ENCODE data around the gene TNFSF15.

TNFSF15 gene

GRCh38 chr9:114824110-114824509 lies 18.3 kb upstream of the TNFSF15 start:
- no peak for DNase-seq

- no peak for DNase-seq
Observed at GRCh38 chr9:114823441-114823840, 17.6 kb upstream of the TNFSF15 start.

- DNase-seq: no peak
Observed at GRCh38 chr9:114822708-114823107, 16.9 kb upstream of the TNFSF15 start.

GRCh38 chr9:114820776-114821501 lies 15.1 kb upstream of the TNFSF15 start:
- no peak for DNase-seq

GRCh38 chr9:114818178-114818577 lies 12.3 kb upstream of the TNFSF15 start:
- no peak for DNase-seq

- DNase-seq: no peak
Observed at GRCh38 chr9:114813717-114814418, 8.0 kb upstream of the TNFSF15 start.

GRCh38 chr9:114811966-114812636 lies 6.3 kb upstream of the TNFSF15 start:
- no peak for DNase-seq

- no peak for DNase-seq
Observed at GRCh38 chr9:114811301-114811700, 5.5 kb upstream of the TNFSF15 start.

- no peak for DNase-seq
Observed at GRCh38 chr9:114810614-114811013, 4.8 kb upstream of the TNFSF15 start.

GRCh38 chr9:114806526-114806900 lies 674 bp upstream of the TNFSF15 start:
- no peak for DNase-seq

GRCh38 chr9:114804505-114804904 lies 1.3 kb downstream of the TNFSF15 start:
- no peak for DNase-seq

GRCh38 chr9:114803479-114804265 lies 2.2 kb downstream of the TNFSF15 start:
- DNase-seq: no peak

- DNase-seq: no peak
Observed at GRCh38 chr9:114799925-114800324, 5.9 kb downstream of the TNFSF15 start.

GRCh38 chr9:114799441-114799840 lies 6.4 kb downstream of the TNFSF15 start:
- DNase-seq: no peak

GRCh38 chr9:114798780-114799427 lies 6.9 kb downstream of the TNFSF15 start:
- no peak for DNase-seq

- DNase-seq: no peak
Observed at GRCh38 chr9:114798101-114798500, 7.7 kb downstream of the TNFSF15 start.

- no peak for DNase-seq
Observed at GRCh38 chr9:114792396-114792795, 13.4 kb downstream of the TNFSF15 start.

- DNase-seq: no peak
Observed at GRCh38 chr9:114791736-114792135, 14.1 kb downstream of the TNFSF15 start.

- no peak for DNase-seq
Observed at GRCh38 chr9:114791312-114791711, 14.5 kb downstream of the TNFSF15 start.

- no peak for DNase-seq
Observed at GRCh38 chr9:114790521-114790920, 15.3 kb downstream of the TNFSF15 start.

- DNase-seq: no peak
Observed at GRCh38 chr9:114789006-114789405, 16.8 kb downstream of the TNFSF15 start.

GRCh38 chr9:114787781-114788498 lies 17.9 kb downstream of the TNFSF15 start:
- no peak for DNase-seq
